OCI-LY7 (cell line): ENCODE data around the gene POU2AF1. TPM values are rescaled to one million over a fixed set of nuclear protein-coding genes. Genes with fewer than 3 reads are reported as not detected.
A peak's percentile ranks its signal among the peaks of the same experiment; 100 is the strongest.

Experiments
- BruUV-seq: library from RNA; stranded (reverse); fragments of 400-500 nt; replicated peaks from 2 replicates; lab custom pipeline; 2021; lab: Mats Ljungman, UMichigan
- CTCF ChIA-PET: fragments of 300-600 bp; sonication (Branson Sonifier 250); formaldehyde crosslinking; loops from one replicate; lab custom pipeline; 2022; ENCODE audit warnings: antibody characterized with exemption; ENCODE audit not compliant: unreplicated experiment; lab: Charles Lee
- POLR2A ChIA-PET: fragments of 300-600 bp; sonication (Branson Sonifier 250); formaldehyde crosslinking; loops from one replicate; lab custom pipeline; 2022; ENCODE audit warnings: antibody characterized with exemption; lab: Charles Lee
- DNase-seq: peaks from one replicate; pipeline ENCODE4 v3.0.0-alpha.2; 2015; ENCODE audit warnings: low spot score
- H2AFZ ChIP-seq: fragments of 200-600 bp; sonication (generic), shearing (Covaris generic); 2 replicates; pipeline ENCODE4 v1.6.1; 2014; ENCODE audit warnings: mild to moderate bottlenecking, antibody characterized with exemption, low read length, moderate library complexity
- H3K27ac ChIP-seq: fragments of 200-600 bp; sonication (generic); 2 replicates; pipeline ENCODE4 v1.5.1; 2014; ENCODE audit warnings: mixed run types, low read depth, mild to moderate bottlenecking, moderate library complexity, low read length, inconsistent platforms; ENCODE audit not compliant: poor library complexity, severe bottlenecking
- H3K36me3 ChIP-seq: fragments of 200-600 bp; sonication (generic); 2 replicates; pipeline ENCODE4 v1.6.1; 2014; ENCODE audit warnings: mild to moderate bottlenecking, antibody characterized with exemption, low read length, moderate library complexity, mixed read lengths; ENCODE audit not compliant: insufficient read depth
- H3K4me1 ChIP-seq: fragments of 200-600 bp; sonication (generic); 2 replicates; pipeline ENCODE4 v1.5.1; 2014; ENCODE audit warnings: mild to moderate bottlenecking, low read length; ENCODE audit not compliant: insufficient read depth, poor library complexity, severe bottlenecking
- H3K4me2 ChIP-seq: fragments of 200-600 bp; sonication (generic); 2 replicates; pipeline ENCODE4 v1.6.1; 2014; ENCODE audit warnings: mild to moderate bottlenecking, low read length
- H3K4me3 ChIP-seq: fragments of 200-600 bp; sonication (generic); 2 replicates; pipeline ENCODE4 v1.5.1; 2014; ENCODE audit warnings: mild to moderate bottlenecking, low read depth, low read length; ENCODE audit not compliant: poor library complexity, severe bottlenecking
- H3K79me2 ChIP-seq: fragments of 200-600 bp; sonication (generic); 2 replicates; pipeline ENCODE4 v1.6.1; 2016; ENCODE audit warnings: low read depth, mild to moderate bottlenecking, low read length, moderate library complexity, mixed read lengths; ENCODE audit not compliant: insufficient read depth
- H3K9me2 ChIP-seq: fragments of 200-600 bp; sonication (generic); 2 replicates; pipeline ENCODE4 v1.6.1; 2016; ENCODE audit warnings: mild to moderate bottlenecking, low read length, mixed read lengths; ENCODE audit not compliant: insufficient read depth
- H3K9me3 ChIP-seq: fragments of 200-600 bp; sonication (generic); 2 replicates; pipeline ENCODE4 v1.6.1; 2014; ENCODE audit warnings: mild to moderate bottlenecking, mixed run types, low read length, mixed read lengths
- H4K20me1 ChIP-seq: fragments of 200-600 bp; sonication (generic); 2 replicates; pipeline ENCODE4 v1.6.1; 2014; ENCODE audit warnings: mild to moderate bottlenecking, antibody characterized with exemption, low read length, moderate library complexity, mixed read lengths; ENCODE audit not compliant: insufficient read depth
- EZH2phosphoT487 ChIP-seq: fragments of 200-600 bp; sonication (generic); IDR thresholded peaks from 2 replicates; pipeline ENCODE4 v1.6.1; 2018; ENCODE audit warnings: low read depth, borderline replicate concordance, mild to moderate bottlenecking, mixed run types, antibody characterized with exemption, low read length, moderate library complexity, mixed read lengths
- intact Hi-C: fragments of 100-400 bp; cut with micrococcal nuclease; formaldehyde crosslinking; loops from one replicate; pipeline ENCODE4 v1.10.0; 2022; ENCODE audit not compliant: unreplicated experiment
- total RNA-seq, 2 experiments: library from RNA; depleted of rRNA in 1 of 2; stranded (reverse); fragments of >200 nt in 1 of 2; shearing (Covaris generic) in 1 of 2; gene quantifications; 2 replicates each; pipeline ENCODE4 v1.2.3, GENCODE V29; 2014 to 2022
- TF ChIP-seq, protein P1 (sequence below): fragments of 200-600 bp; sonication (generic); conservative IDR thresholded peaks from 2 replicates; pipeline ENCODE4 v1.5.1; 2014; ENCODE audit warnings: mild to moderate bottlenecking, antibody characterized with exemption, low read length, moderate library complexity, mixed read lengths

The POU2AF1 gene
- total RNA-seq, 2 experiments from 2014 or later, result 86.1 to 285 TPM

- Histone ChIP-seq H3K36me3 (peaks cover 100% of the 10 kb centered on the region), H2AFZ (no peak overlapping the region), H3K4me1 (peaks cover 37% of the 10 kb centered on the region), H3K27ac (no peak overlapping the region), H3K4me2 (no peak overlapping the region), H3K4me3 (no peak overlapping the region), H3K9me2 (no peaks in the 10 kb centered on the region), H3K79me2 (peaks cover 38% of the 10 kb centered on the region), H3K9me3 (no peaks in the 10 kb centered on the region), H4K20me1 (peaks cover 18% of the 10 kb centered on the region; the same call in 1 of the 2 replicates)
- ChIA-PET POLR2A (interaction anchor here (1.0 to 24.8 kb wide), 2 partner anchors 20 to 59 kb away, joined by 3 to 577 read pairs; no protein-coding TSS in a partner anchor), CTCF (no interaction called here)
- no peak for DNase-seq
- TF ChIP-seq, protein P1, sequence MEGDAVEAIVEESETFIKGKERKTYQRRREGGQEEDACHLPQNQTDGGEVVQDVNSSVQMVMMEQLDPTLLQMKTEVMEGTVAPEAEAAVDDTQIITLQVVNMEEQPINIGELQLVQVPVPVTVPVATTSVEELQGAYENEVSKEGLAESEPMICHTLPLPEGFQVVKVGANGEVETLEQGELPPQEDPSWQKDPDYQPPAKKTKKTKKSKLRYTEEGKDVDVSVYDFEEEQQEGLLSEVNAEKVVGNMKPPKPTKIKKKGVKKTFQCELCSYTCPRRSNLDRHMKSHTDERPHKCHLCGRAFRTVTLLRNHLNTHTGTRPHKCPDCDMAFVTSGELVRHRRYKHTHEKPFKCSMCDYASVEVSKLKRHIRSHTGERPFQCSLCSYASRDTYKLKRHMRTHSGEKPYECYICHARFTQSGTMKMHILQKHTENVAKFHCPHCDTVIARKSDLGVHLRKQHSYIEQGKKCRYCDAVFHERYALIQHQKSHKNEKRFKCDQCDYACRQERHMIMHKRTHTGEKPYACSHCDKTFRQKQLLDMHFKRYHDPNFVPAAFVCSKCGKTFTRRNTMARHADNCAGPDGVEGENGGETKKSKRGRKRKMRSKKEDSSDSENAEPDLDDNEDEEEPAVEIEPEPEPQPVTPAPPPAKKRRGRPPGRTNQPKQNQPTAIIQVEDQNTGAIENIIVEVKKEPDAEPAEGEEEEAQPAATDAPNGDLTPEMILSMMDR, result peak; percentile 28; the same call in 1 of the 2 replicates
- no peak for TF ChIP-seq EZH2phosphoT487
- BruUV-seq, result no TSS peak
- intact Hi-C loops, result loop anchor here (2.0 kb wide), 1 partner anchor 65 kb away; no protein-coding TSS in a partner anchor
Observed at GRCh38 chr11:111357150-111358037, 21.7 kb downstream of the POU2AF1 start.

GRCh38 chr11:111356660-111357048 lies 22.4 kb downstream of the POU2AF1 start:
- peaks cover 100% of the 10 kb centered on the region for H3K36me3 ChIP-seq
- peaks cover 10% of the 10 kb centered on the region; the same call in 1 of the 2 replicates for H4K20me1 ChIP-seq
- H3K4me2 ChIP-seq, result no peak overlapping the region
- peaks cover 30% of the 10 kb centered on the region for H3K79me2 ChIP-seq
- H3K9me3 ChIP-seq, result no peaks in the 10 kb centered on the region
- H3K27ac ChIP-seq, result no peak overlapping the region
- TF ChIP-seq, protein P1, result no peak
- no peak for TF ChIP-seq EZH2phosphoT487
- no peak overlapping the region for H2AFZ ChIP-seq
- H3K9me2 ChIP-seq, result no peaks in the 10 kb centered on the region
- ChIA-PET POLR2A (interaction anchor here (1.0 to 24.8 kb wide), 2 partner anchors 21 to 59 kb away, joined by 3 to 577 read pairs; no protein-coding TSS in a partner anchor), CTCF (no interaction called here)
- no TSS peak for BruUV-seq
- H3K4me1 ChIP-seq, result peaks cover 30% of the 10 kb centered on the region
- H3K4me3 ChIP-seq, result no peak overlapping the region
- intact Hi-C loops, result no loop called here
- DNase-seq, result no peak
